Loucy (cell line): Measurements from ENCODE around the gene IGF2BP1.

Experiments used
- EZH2phosphoT487 ChIP-seq: fragments of 200-600 bp; IDR thresholded peaks from 2 replicates; pipeline ENCODE4 v1.6.1; 2018; ENCODE audit warnings: antibody characterized with exemption, mild to moderate bottlenecking, moderate library complexity, borderline replicate concordance
- TF ChIP-seq, protein P1 (sequence below): fragments of 200-600 bp; sonication (generic); conservative IDR thresholded peaks from 2 replicates; pipeline ENCODE4 v1.5.1; 2014; ENCODE audit warnings: mild to moderate bottlenecking, antibody characterized with exemption, low read length

DNA sequence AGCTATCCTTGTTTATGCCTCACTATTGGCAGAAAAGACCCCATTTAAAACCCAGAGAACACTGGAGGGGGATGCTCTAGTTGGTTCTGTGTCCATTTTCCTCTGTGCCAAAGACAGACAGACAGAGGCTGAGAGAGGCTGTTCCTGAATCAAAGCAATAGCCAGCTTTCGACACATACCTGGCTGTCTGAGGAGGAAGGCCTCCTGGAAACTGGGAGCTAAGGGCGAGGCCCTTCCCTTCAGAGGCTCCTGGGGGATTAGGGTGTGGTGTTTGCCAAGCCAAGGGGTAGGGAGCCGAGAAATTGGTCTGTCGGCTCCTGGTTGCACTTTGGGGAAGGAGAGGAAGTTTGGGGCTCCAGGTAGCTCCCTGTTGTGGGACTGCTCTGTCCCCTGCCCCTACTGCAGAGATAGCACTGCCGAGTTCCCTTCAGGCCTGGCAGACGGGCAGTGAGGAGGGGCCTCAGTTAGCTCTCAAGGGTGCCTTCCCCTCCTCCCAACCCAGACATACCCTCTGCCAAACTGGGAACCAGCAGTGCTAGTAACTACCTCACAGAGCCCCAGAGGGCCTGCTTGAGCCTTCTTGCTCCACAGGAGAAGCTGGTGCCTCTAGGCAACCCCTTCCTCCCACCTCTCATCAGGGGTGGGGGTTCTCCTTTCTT, 56.1 kb downstream of the IGF2BP1 start:
- TF ChIP-seq, protein P1, sequence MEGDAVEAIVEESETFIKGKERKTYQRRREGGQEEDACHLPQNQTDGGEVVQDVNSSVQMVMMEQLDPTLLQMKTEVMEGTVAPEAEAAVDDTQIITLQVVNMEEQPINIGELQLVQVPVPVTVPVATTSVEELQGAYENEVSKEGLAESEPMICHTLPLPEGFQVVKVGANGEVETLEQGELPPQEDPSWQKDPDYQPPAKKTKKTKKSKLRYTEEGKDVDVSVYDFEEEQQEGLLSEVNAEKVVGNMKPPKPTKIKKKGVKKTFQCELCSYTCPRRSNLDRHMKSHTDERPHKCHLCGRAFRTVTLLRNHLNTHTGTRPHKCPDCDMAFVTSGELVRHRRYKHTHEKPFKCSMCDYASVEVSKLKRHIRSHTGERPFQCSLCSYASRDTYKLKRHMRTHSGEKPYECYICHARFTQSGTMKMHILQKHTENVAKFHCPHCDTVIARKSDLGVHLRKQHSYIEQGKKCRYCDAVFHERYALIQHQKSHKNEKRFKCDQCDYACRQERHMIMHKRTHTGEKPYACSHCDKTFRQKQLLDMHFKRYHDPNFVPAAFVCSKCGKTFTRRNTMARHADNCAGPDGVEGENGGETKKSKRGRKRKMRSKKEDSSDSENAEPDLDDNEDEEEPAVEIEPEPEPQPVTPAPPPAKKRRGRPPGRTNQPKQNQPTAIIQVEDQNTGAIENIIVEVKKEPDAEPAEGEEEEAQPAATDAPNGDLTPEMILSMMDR = no peak
- TF ChIP-seq EZH2phosphoT487 = no peak
